Thyroid gland (tissue), 4 donors: ENCODE data around the gene C9orf72.

Experiments used
- POLR2A ChIP-seq, 2 donors: fragments of 450-650 bp; IDR thresholded peaks; one replicate each; pipeline ENCODE4 v1.6.1; 2017; ENCODE audit warnings: antibody characterized with exemption in 2 of 2, mild to moderate bottlenecking in 2 of 2, moderate library complexity in 1 of 2
- TF ChIP-seq, protein P1 (sequence below), 6 experiments: fragments of 200-600 bp in 3 of 6; fragments of 450-650 bp in 3 of 6; sonication (generic) in 3 of 6; IDR thresholded peaks; one replicate each; pipeline ENCODE4 v1.5.1; 2016 to 2019; ENCODE audit warnings: antibody characterized with exemption in 6 of 6, mild to moderate bottlenecking in 2 of 6, inconsistent platforms in 1 of 6, moderate library complexity in 1 of 6

GRCh38 chr9:27561685-27562084 is 11.6 kb downstream of the C9orf72 start:
- TF ChIP-seq, protein P1, sequence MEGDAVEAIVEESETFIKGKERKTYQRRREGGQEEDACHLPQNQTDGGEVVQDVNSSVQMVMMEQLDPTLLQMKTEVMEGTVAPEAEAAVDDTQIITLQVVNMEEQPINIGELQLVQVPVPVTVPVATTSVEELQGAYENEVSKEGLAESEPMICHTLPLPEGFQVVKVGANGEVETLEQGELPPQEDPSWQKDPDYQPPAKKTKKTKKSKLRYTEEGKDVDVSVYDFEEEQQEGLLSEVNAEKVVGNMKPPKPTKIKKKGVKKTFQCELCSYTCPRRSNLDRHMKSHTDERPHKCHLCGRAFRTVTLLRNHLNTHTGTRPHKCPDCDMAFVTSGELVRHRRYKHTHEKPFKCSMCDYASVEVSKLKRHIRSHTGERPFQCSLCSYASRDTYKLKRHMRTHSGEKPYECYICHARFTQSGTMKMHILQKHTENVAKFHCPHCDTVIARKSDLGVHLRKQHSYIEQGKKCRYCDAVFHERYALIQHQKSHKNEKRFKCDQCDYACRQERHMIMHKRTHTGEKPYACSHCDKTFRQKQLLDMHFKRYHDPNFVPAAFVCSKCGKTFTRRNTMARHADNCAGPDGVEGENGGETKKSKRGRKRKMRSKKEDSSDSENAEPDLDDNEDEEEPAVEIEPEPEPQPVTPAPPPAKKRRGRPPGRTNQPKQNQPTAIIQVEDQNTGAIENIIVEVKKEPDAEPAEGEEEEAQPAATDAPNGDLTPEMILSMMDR (IDR thresholded peaks at IDR 0.05) = no peak
- no peak for TF ChIP-seq POLR2A (IDR thresholded peaks at IDR 0.05)
